CD14-positive monocyte (primary cell): Measurements from ENCODE around the gene SP100. TPM values are rescaled to one million over a fixed set of nuclear protein-coding genes. Genes with fewer than 3 reads are reported as not detected.

Experiments
- DNase-seq, 3 donors: peaks; one replicate each; pipeline ENCODE4 v3.0.0-alpha.2; 2011 to 2022
- H2AFZ ChIP-seq: 2 replicates; pipeline ENCODE4 v1.6.0; 2012; ENCODE audit warnings: mild to moderate bottlenecking, low read depth, low read length, inconsistent platforms; ENCODE audit not compliant: insufficient read depth, poor library complexity, severe bottlenecking
- H3K27ac ChIP-seq, 2 donors: 1 replicate in 1 of 2; 2 replicates in 1 of 2; pipeline ENCODE4 v1.5.1; 2012 to 2013; ENCODE audit warnings: low read length in 2 of 2, control low read depth in 1 of 2, inconsistent platforms in 1 of 2, low read depth in 1 of 2, mild to moderate bottlenecking in 1 of 2
- H3K27me3 ChIP-seq, 2 donors: one replicate each; pipeline versions ENCODE4 v1.6.0 to v1.6.1; 2011 to 2013; ENCODE audit warnings: low read length in 2 of 2; ENCODE audit not compliant: control insufficient read depth in 2 of 2, insufficient read depth in 2 of 2
- H3K36me3 ChIP-seq, 2 donors: replicated peaks in 1 of 2; 1 replicate in 1 of 2; 2 replicates in 1 of 2; pipeline versions ENCODE4 v1.5.1 to v1.6.1; 2012 to 2013; ENCODE audit warnings: low read length in 2 of 2, control low read depth in 1 of 2, inconsistent platforms in 1 of 2, mild to moderate bottlenecking in 1 of 2; ENCODE audit not compliant: insufficient read depth in 2 of 2, control insufficient read depth in 1 of 2
- H3K4me1 ChIP-seq, 2 donors: 1 replicate in 1 of 2; 2 replicates in 1 of 2; pipeline versions ENCODE4 v1.5.1 to v1.6.1; 2012 to 2013; ENCODE audit warnings: low read length in 2 of 2, control low read depth in 1 of 2, inconsistent platforms in 1 of 2, mild to moderate bottlenecking in 1 of 2, moderate library complexity in 1 of 2; ENCODE audit not compliant: insufficient read depth in 2 of 2, control insufficient read depth in 1 of 2
- H3K4me2 ChIP-seq: replicated peaks from 2 replicates; pipeline ENCODE3; 2012; ENCODE audit warnings: low read length, moderate library complexity, mild to moderate bottlenecking; ENCODE audit not compliant: poor library complexity, severe bottlenecking; ENCODE audit errors: extremely low read depth
- H3K4me3 ChIP-seq, 3 experiments: fragments of 200-600 bp in 1 of 3; sonication (generic) in 1 of 3; replicated peaks in 1 of 3; 1 replicate in 2 of 3; 2 replicates in 1 of 3; pipeline ENCODE4 v1.5.1; 2011 to 2013; ENCODE audit warnings: low read length in 3 of 3, mild to moderate bottlenecking in 3 of 3, control low read depth in 2 of 3, low read depth in 2 of 3, inconsistent platforms in 1 of 3, moderate library complexity in 1 of 3
- H3K79me2 ChIP-seq: 2 replicates; pipeline ENCODE4 v1.6.0; 2012; ENCODE audit warnings: mild to moderate bottlenecking, control low read depth, inconsistent platforms, low read length, moderate library complexity; ENCODE audit not compliant: insufficient read depth
- H3K9ac ChIP-seq: 2 replicates; pipeline ENCODE4 v1.6.0; 2017; ENCODE audit warnings: low read length, mild to moderate bottlenecking; ENCODE audit not compliant: insufficient read depth, poor library complexity, severe bottlenecking
- H3K9me3 ChIP-seq, 2 donors: replicated peaks in 1 of 2; 1 replicate in 1 of 2; 2 replicates in 1 of 2; pipeline versions ENCODE4 v1.5.1 to v1.6.1; 2012 to 2013; ENCODE audit warnings: low read length in 2 of 2, control low read depth in 1 of 2; ENCODE audit not compliant: control insufficient read depth in 1 of 2, insufficient read depth in 1 of 2
- H4K20me1 ChIP-seq: 2 replicates; pipeline ENCODE4 v1.6.0; 2012; ENCODE audit warnings: mild to moderate bottlenecking, low read length, control low read depth, moderate library complexity; ENCODE audit not compliant: insufficient read depth
- H3K27ac Mint-ChIP-seq, 7 donors: one replicate each; pipeline ENCODE4 v1.8.0; 2020; ENCODE audit warnings: mild to moderate bottlenecking in 7 of 7, mixed read lengths in 7 of 7, moderate library complexity in 6 of 7, inconsistent platforms in 2 of 7
- H3K27me3 Mint-ChIP-seq, 3 donors: one replicate each; pipeline ENCODE4 v1.8.0; 2021 to 2022; ENCODE audit warnings: low read depth in 3 of 3, mild to moderate bottlenecking in 3 of 3, mixed read lengths in 3 of 3, moderate library complexity in 3 of 3, inconsistent platforms in 1 of 3
- H3K36me3 Mint-ChIP-seq, 2 donors: one replicate each; pipeline ENCODE4 v1.8.0; 2020; ENCODE audit warnings: mixed read lengths in 2 of 2, inconsistent platforms in 1 of 2, mild to moderate bottlenecking in 1 of 2
- H3K4me1 Mint-ChIP-seq: one replicate; pipeline ENCODE4 v1.8.0; 2020; ENCODE audit warnings: mild to moderate bottlenecking, mixed read lengths
- H3K4me3 Mint-ChIP-seq, 2 donors: one replicate each; pipeline ENCODE4 v1.8.0; 2020; ENCODE audit warnings: mild to moderate bottlenecking in 2 of 2, mixed read lengths in 2 of 2, moderate library complexity in 1 of 2
- H3K9me3 Mint-ChIP-seq, 7 donors: one replicate each; pipeline ENCODE4 v1.8.0; 2020 to 2022; ENCODE audit warnings: mixed read lengths in 7 of 7, mild to moderate bottlenecking in 6 of 7, moderate library complexity in 6 of 7, inconsistent platforms in 2 of 7
- CTCF ChIP-seq: fragments of 200-600 bp; IDR thresholded peaks from one replicate; pipeline ENCODE4 v1.8.0; 2022; ENCODE audit warnings: antibody characterized with exemption, mild to moderate bottlenecking
- WGBS: methylation state at CpG from one replicate; pipeline ENCODE4 v1.1.5; 2013; ENCODE audit warnings: missing lambda C conversion rate; ENCODE audit not compliant: insufficient coverage; 5-methylcytosine and 5-hydroxymethylcytosine counted together
- intact Hi-C, 2 donors: fragments of 100-400 bp; cut with micrococcal nuclease; formaldehyde crosslinking; loops; one replicate each; pipeline versions ENCODE4 v1.15.0 to v1.15.1; 2023
- polyA plus RNA-seq, 3 donors: library from polyadenylated mRNA; depleted of rRNA in 1 of 3; unstranded in 2 of 3; stranded (reverse) in 1 of 3; fragments of 300-500 nt in 2 of 3; fragments of >200 nt in 1 of 3; fragmentation: Illumina TruSeq in 2 of 3; gene quantifications; 1 replicate in 2 of 3; 2 replicates in 1 of 3; pipeline ENCODE4 v1.2.3, GENCODE V29; 2012 to 2021

SP100 gene
- polyA plus RNA-seq, 3 donors = 68.1 to 101 (median 97.4) TPM

DNA sequence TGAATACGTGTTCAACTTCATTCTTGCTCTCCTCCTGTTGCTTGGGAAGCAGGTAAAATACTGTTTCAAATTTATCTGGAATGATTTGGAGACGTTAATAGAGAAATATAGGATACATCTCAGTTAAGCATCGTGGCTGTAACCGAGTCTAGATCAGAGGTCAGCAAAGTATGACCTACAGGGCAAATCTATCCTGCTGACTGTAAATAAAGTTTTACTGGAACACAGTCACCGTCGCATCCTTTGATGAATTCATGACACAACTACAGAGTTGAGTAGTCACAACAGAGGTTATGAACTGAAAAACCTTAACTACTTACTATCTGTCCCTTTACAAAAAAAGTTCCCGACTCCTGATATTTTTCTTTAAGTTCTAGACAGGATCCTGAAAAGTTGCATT, 86.6 kb downstream of the SP100 start:
- Mint-ChIP-seq H3K27me3 (no peaks in the 10 kb centered on the region), H3K9me3 (peaks cover 0 to 1% (median 0%) of the 10 kb centered on the region in 7 donors), H3K4me1 (no peaks in the 10 kb centered on the region), H3K4me3 (no peak overlapping the region), H3K36me3 (peaks cover 90 to 92% of the 10 kb centered on the region in 2 donors), H3K27ac (no peak overlapping the region)
- Histone ChIP-seq H3K9ac (no peak overlapping the region), H3K9me3 (no peaks in the 10 kb centered on the region), H3K27me3 (no peaks in the 10 kb centered on the region), H3K4me3 (no peak overlapping the region), H3K79me2 (no peaks in the 10 kb centered on the region), H3K36me3 (peaks cover 88 to 100% of the 10 kb centered on the region in 2 donors), H3K4me1 (no peaks in the 10 kb centered on the region), H2AFZ (no peak overlapping the region), H3K27ac (no peak overlapping the region), H3K4me2 (no peak overlapping the region), H4K20me1 (no peaks in the 10 kb centered on the region)
- no peak for TF ChIP-seq CTCF
- 100% methylated on average over 3 of the region's 7 CpGs for WGBS
- DNase-seq = no peak
- intact Hi-C loops = no loop called here

GRCh38 chr2:230503798-230504197, 87.8 kb downstream of the SP100 start:
- Histone ChIP-seq H3K9me3 (no peaks in the 10 kb centered on the region), H3K4me3 (no peak overlapping the region), H3K27ac (no peak overlapping the region), H3K36me3 (peaks cover 88 to 100% of the 10 kb centered on the region in 2 donors), H2AFZ (no peak overlapping the region), H3K27me3 (no peaks in the 10 kb centered on the region), H4K20me1 (no peaks in the 10 kb centered on the region), H3K4me1 (no peaks in the 10 kb centered on the region), H3K79me2 (no peaks in the 10 kb centered on the region), H3K9ac (no peak overlapping the region), H3K4me2 (no peak overlapping the region)
- Mint-ChIP-seq H3K27ac (no peak overlapping the region), H3K4me3 (no peak overlapping the region), H3K9me3 (peaks cover 0 to 1% (median 0%) of the 10 kb centered on the region in 7 donors), H3K36me3 (peaks cover 89 to 92% of the 10 kb centered on the region in 2 donors), H3K27me3 (no peaks in the 10 kb centered on the region), H3K4me1 (no peaks in the 10 kb centered on the region)
- intact Hi-C loops = no loop called here
- DNase-seq = no peak
- no peak for TF ChIP-seq CTCF
